Mesothelial cell of epicardium (in vitro differentiated cells): Measurements from ENCODE around the gene NPHP4. TPM values are rescaled to one million over a fixed set of nuclear protein-coding genes. Genes with fewer than 3 reads are reported as not detected.

ENCODE experiments used
- DNase-seq, 2 experiments: peaks; one replicate each; pipeline ENCODE4 v3.0.0; 2021; ENCODE audit warnings: low spot score in 2 of 2; ENCODE audit not compliant: unreplicated experiment in 2 of 2
- H3K27ac Mint-ChIP-seq: 2 replicates; pipeline ENCODE4 v1.8.0; 2021; ENCODE audit warnings: mixed read lengths
- H3K27me3 Mint-ChIP-seq: 2 replicates; pipeline ENCODE4 v1.8.0; 2021; ENCODE audit warnings: low read depth, mixed read lengths
- H3K36me3 Mint-ChIP-seq: 2 replicates; pipeline ENCODE4 v1.8.0; 2021; ENCODE audit warnings: mixed read lengths
- H3K4me1 Mint-ChIP-seq: 2 replicates; pipeline ENCODE4 v1.8.0; 2021; ENCODE audit warnings: mixed read lengths
- H3K4me3 Mint-ChIP-seq: 2 replicates; pipeline ENCODE4 v1.8.0; 2021; ENCODE audit warnings: mild to moderate bottlenecking, moderate library complexity, mixed read lengths
- H3K9me3 Mint-ChIP-seq: 2 replicates; pipeline ENCODE4 v1.8.0; 2021; ENCODE audit warnings: mixed read lengths
- CTCF ChIP-seq: fragments of 200-600 bp; sonication (generic); IDR thresholded peaks from one replicate; pipeline ENCODE4 v1.5.0; 2021; ENCODE audit warnings: antibody characterized with exemption; ENCODE audit not compliant: unreplicated experiment
- total RNA-seq: library from RNA; stranded (reverse); gene quantifications from 3 replicates; pipeline ENCODE4 v1.2.1, GENCODE V29; 2021

NPHP4 gene
- total RNA-seq, 1 donor from 2014 or later, result 16.4 TPM

- DNase-seq, result no peak
- Mint-ChIP-seq H3K4me3 (no peak overlapping the region), H3K4me1 (no peaks in the 10 kb centered on the region), H3K27me3 (no peaks in the 10 kb centered on the region), H3K36me3 (peaks cover 18% of the 10 kb centered on the region), H3K9me3 (no peaks in the 10 kb centered on the region), H3K27ac (no peak overlapping the region)
- no peak for TF ChIP-seq CTCF
Observed at GRCh38 chr1:5950201-5950895, 41.9 kb downstream of the NPHP4 start.

DNA sequence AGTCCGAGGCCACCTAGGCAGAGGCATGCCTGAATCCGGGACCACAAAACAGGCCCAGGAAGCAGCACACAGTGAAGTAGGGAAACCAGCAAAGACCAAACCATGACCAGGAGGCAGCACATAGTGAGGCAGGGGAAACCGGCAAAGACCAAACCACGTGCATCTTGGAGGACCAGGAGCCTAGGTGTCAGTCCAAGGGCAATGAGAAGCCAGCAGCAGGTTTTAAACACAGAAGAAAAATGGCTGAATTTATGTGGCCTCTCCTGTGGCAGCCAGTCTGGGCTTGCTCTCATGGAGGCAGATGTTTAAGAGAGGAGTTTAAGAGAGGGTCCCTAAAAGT is 42.5 kb downstream of the NPHP4 start:
- no peaks in the 10 kb centered on the region for H3K9me3 Mint-ChIP-seq
- no peaks in the 10 kb centered on the region for H3K27me3 Mint-ChIP-seq
- no peak overlapping the region for H3K27ac Mint-ChIP-seq
- no peak for DNase-seq
- H3K4me3 Mint-ChIP-seq, result no peak overlapping the region
- peaks cover 17% of the 10 kb centered on the region for H3K36me3 Mint-ChIP-seq
- no peak for TF ChIP-seq CTCF
- H3K4me1 Mint-ChIP-seq, result no peaks in the 10 kb centered on the region

DNA sequence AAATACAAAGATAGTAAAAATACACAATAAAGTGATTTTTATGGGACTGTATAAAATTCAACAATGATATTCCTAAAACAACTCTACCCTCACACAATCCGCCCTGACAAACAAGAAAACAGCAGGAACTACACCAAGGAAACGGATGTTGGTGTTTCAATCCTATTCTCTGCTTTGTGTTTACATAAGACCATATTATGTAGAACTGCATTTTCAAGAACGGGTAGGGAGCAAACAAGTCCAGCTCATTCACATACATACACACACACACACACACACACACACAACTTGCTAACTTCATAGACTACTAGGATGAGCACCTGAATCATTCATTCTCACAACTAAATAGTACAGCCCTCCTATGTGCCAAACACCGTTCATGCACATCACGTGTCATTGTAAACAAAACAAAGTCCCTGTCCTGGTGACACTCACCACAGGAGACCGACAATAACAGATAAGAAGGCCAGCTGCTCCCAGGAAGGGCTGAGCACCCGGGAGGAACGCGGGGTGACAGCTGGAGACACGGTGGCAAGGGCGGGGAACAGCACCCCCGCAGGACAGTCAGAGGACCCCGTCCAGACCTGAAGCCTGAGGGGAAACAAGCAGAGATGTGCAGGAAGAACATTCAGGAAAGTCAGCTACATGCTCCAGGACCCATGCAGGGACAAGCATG is 43.0 kb downstream of the NPHP4 start:
- Mint-ChIP-seq H3K9me3 (no peaks in the 10 kb centered on the region), H3K36me3 (peaks cover 14% of the 10 kb centered on the region), H3K27me3 (no peaks in the 10 kb centered on the region), H3K4me3 (no peak overlapping the region), H3K4me1 (no peaks in the 10 kb centered on the region), H3K27ac (peak overlapping the region; percentile 26)
- DNase-seq, result no peak
- TF ChIP-seq CTCF, result no peak

DNA sequence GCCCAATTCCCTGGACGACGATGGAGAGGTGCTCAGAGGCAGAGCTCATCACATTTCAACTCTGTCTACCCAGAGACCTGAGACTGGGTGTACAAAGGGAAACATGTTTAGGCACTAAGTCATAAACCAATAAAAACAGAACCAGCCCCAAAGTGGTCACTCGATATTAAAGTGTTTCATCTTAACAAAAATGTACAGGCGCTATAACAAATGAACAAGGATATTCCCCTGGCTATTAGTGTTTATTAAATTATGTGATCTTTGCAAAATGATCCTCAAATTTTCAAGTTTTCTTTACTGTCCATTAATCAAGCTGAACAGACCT is 43.6 kb downstream of the NPHP4 start:
- Mint-ChIP-seq H3K9me3 (no peaks in the 10 kb centered on the region), H3K4me3 (no peak overlapping the region), H3K36me3 (peaks cover 15% of the 10 kb centered on the region), H3K27ac (no peak overlapping the region), H3K27me3 (no peaks in the 10 kb centered on the region), H3K4me1 (no peaks in the 10 kb centered on the region)
- TF ChIP-seq CTCF, result no peak
- DNase-seq, result no peak

- no peaks in the 10 kb centered on the region for H3K4me1 Mint-ChIP-seq
- peaks cover 15% of the 10 kb centered on the region for H3K36me3 Mint-ChIP-seq
- no peak for TF ChIP-seq CTCF
- H3K9me3 Mint-ChIP-seq, result no peaks in the 10 kb centered on the region
- H3K4me3 Mint-ChIP-seq, result no peak overlapping the region
- H3K27me3 Mint-ChIP-seq, result no peaks in the 10 kb centered on the region
- no peak overlapping the region for H3K27ac Mint-ChIP-seq
- no peak for DNase-seq
Observed at GRCh38 chr1:5947978-5948680, 44.1 kb downstream of the NPHP4 start.
